Tibial nerve (tissue), 4 donors: ENCODE data around the gene MED20. TPM values are rescaled to one million over a fixed set of nuclear protein-coding genes. Genes with fewer than 3 reads are reported as not detected.
"Not testable (repeated sequence)": the region's sequence is repeated elsewhere in the genome, so short reads cannot be mapped to it uniquely, and the experiment has no call there.

Experiments
- DNase-seq, 2 donors: peaks; one replicate each; pipeline ENCODE4 v3.0.0-alpha.2; 2019; ENCODE audit warnings: low spot score in 2 of 2
- H3K27ac ChIP-seq, 4 donors: fragments of 200-600 bp; sonication (generic) in 3 of 4; one replicate each; pipeline ENCODE4 v1.5.1; 2017 to 2019; ENCODE audit warnings: mild to moderate bottlenecking in 1 of 4
- H3K27me3 ChIP-seq, 2 donors: fragments of 200-600 bp; sonication (generic) in 1 of 2; one replicate each; pipeline versions ENCODE4 v1.5.1 to v1.6.0; 2017 to 2019
- H3K36me3 ChIP-seq, 3 donors: fragments of 200-600 bp; sonication (generic); one replicate each; pipeline ENCODE4 v1.5.1; 2018 to 2019
- H3K4me1 ChIP-seq, 4 donors: fragments of 200-600 bp; sonication (generic) in 3 of 4; one replicate each; pipeline ENCODE4 v1.5.1; 2017 to 2019
- H3K4me3 ChIP-seq, 4 donors: fragments of 200-600 bp; sonication (generic) in 3 of 4; one replicate each; pipeline ENCODE4 v1.5.1; 2017 to 2019; ENCODE audit warnings: mild to moderate bottlenecking in 1 of 4, moderate library complexity in 1 of 4
- H3K9me3 ChIP-seq, 4 donors: fragments of 200-600 bp; sonication (generic) in 3 of 4; one replicate each; pipeline ENCODE4 v1.5.1; 2017 to 2019
- EP300 ChIP-seq, 2 donors: sonication (generic); formaldehyde crosslinking; IDR thresholded peaks; one replicate each; pipeline ENCODE4 v1.6.1; 2017; ENCODE audit warnings: antibody characterized with exemption in 2 of 2, mild to moderate bottlenecking in 1 of 2
- POLR2A ChIP-seq, 2 donors: fragments of 450-650 bp; IDR thresholded peaks; one replicate each; pipeline ENCODE4 v1.6.1; 2017; ENCODE audit warnings: antibody characterized with exemption in 2 of 2, mild to moderate bottlenecking in 2 of 2, moderate library complexity in 2 of 2
- WGBS, 2 donors: methylation state at CpG; one replicate each; pipeline ENCODE4 v1.1.5; 2018; 5-methylcytosine and 5-hydroxymethylcytosine counted together
- total RNA-seq, 4 donors: library from RNA; depleted of rRNA; stranded (reverse); fragments of >200 nt; gene quantifications; one replicate each; pipeline ENCODE4 v1.1.0, GENCODE V29; 2016
- TF ChIP-seq, protein P1 (sequence below), 5 experiments: fragments of 200-600 bp in 3 of 5; fragments of 450-650 bp in 2 of 5; sonication (generic) in 3 of 5; IDR thresholded peaks; one replicate each; pipeline ENCODE4 v1.5.1; 2016 to 2019; ENCODE audit warnings: antibody characterized with exemption in 5 of 5, mild to moderate bottlenecking in 3 of 5, moderate library complexity in 2 of 5

The MED20 gene
- total RNA-seq, 4 donors from 2014 or later, result 8.0 to 15.0 (median 12.2) TPM

DNA sequence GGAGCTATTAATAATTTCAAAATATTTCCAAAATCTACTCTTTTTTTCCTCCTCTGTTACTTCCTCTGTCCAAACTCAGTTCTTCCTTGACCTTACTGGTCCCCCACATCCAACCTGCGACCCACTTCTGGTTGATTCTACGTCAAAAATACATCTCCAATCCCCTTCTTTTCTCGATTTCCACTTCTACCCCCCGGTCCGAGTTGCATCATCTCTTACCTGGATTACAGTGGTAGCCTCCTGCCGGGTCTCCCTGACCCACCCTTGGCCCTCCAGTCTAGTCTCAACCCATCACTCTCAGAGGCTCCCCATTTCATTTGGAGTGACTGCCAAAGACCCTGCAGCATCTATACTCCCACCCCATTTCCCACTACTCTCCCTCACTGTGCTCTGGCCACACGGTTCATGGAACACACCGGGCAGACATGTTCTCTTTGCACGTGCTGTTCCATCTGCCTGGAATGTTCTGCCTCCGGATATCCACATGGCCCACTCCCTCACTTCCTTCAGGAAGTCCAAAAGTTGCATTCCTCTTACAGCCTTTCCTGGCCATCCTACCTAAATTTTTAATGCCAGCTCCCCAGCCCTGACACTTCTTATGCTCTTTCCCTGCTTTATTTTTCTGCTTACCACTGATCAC is 26.8 kb upstream of the MED20 start:
- H3K9me3 ChIP-seq, result no peaks in the 10 kb centered on the region
- H3K4me1 ChIP-seq, result no peaks in the 10 kb centered on the region
- DNase-seq, result no peak
- TF ChIP-seq, protein P1, sequence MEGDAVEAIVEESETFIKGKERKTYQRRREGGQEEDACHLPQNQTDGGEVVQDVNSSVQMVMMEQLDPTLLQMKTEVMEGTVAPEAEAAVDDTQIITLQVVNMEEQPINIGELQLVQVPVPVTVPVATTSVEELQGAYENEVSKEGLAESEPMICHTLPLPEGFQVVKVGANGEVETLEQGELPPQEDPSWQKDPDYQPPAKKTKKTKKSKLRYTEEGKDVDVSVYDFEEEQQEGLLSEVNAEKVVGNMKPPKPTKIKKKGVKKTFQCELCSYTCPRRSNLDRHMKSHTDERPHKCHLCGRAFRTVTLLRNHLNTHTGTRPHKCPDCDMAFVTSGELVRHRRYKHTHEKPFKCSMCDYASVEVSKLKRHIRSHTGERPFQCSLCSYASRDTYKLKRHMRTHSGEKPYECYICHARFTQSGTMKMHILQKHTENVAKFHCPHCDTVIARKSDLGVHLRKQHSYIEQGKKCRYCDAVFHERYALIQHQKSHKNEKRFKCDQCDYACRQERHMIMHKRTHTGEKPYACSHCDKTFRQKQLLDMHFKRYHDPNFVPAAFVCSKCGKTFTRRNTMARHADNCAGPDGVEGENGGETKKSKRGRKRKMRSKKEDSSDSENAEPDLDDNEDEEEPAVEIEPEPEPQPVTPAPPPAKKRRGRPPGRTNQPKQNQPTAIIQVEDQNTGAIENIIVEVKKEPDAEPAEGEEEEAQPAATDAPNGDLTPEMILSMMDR (IDR thresholded peaks at IDR 0.05), result no peak
- TF ChIP-seq POLR2A (IDR thresholded peaks at IDR 0.05) (no peak), EP300 (IDR thresholded peaks at IDR 0.05) (no peak)
- no peaks in the 10 kb centered on the region for H3K27me3 ChIP-seq
- H3K27ac ChIP-seq, result no peak overlapping the region
- no peaks in the 10 kb centered on the region for H3K36me3 ChIP-seq
- 81 to 90% methylated on average over 10 of the region's 10 CpGs for WGBS, 2 donors
- no peak overlapping the region for H3K4me3 ChIP-seq

DNA sequence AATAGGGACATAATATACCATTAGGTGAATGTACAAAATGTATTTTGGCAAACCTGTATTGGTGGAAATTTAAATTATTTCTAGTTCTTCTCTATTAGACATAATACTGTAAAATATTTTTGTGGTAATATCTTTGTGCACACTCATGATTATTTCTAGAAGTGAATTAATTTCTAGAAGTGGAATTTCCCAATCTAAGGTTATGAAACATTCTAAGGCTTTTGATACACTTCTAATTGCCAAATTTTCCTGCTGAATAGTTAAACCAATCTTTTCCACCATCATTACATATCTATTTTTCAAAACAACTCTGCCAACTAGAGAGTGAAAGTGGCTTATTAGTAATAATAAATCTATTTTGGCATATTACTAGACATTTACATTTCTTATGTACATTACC is 22.5 kb upstream of the MED20 start:
- Histone ChIP-seq H3K4me3 (no peak overlapping the region), H3K27ac (no peak overlapping the region), H3K27me3 (no peaks in the 10 kb centered on the region), H3K36me3 (no peaks in the 10 kb centered on the region), H3K4me1 (peaks cover 0 to 35% (median 27%) of the 10 kb centered on the region in 4 donors), H3K9me3 (no peaks in the 10 kb centered on the region)
- no peak for DNase-seq
- TF ChIP-seq, protein P1 (IDR thresholded peaks at IDR 0.05), result no peak
- TF ChIP-seq POLR2A (IDR thresholded peaks at IDR 0.05) (no peak), EP300 (IDR thresholded peaks at IDR 0.05) (no peak)

- peaks cover 0 to 40% (median 32%) of the 10 kb centered on the region in 4 donors for H3K4me1 ChIP-seq
- peak overlapping the region in 1 of 4 donors; percentile 46 for H3K27ac ChIP-seq
- H3K9me3 ChIP-seq, H3K36me3 ChIP-seq, H3K27me3 ChIP-seq, DNase-seq, H3K4me3 ChIP-seq: not testable (repeated sequence)
- WGBS, 2 donors, result 92 to 94% methylated on average over 14 of the region's 14 CpGs
Measured at GRCh38 chr6:41942882-41943281, 21.9 kb upstream of the MED20 start.

- no peak for DNase-seq
- WGBS, 2 donors, result 37 to 40% methylated on average over 20 of the region's 20 CpGs
- Histone ChIP-seq H3K27me3 (no peaks in the 10 kb centered on the region), H3K27ac (peak overlapping the region; percentile 46 to 90 (median 74)), H3K4me3 (peak overlapping the region; percentile 74 to 89 (median 82)), H3K36me3 (peaks cover 0 to 2% (median 0%) of the 10 kb centered on the region in 3 donors), H3K9me3 (no peaks in the 10 kb centered on the region), H3K4me1 (peaks cover 0 to 47% (median 35%) of the 10 kb centered on the region in 4 donors)
- TF ChIP-seq POLR2A (IDR thresholded peaks at IDR 0.05) (no peak), EP300 (IDR thresholded peaks at IDR 0.05) (no peak)
- TF ChIP-seq, protein P1 (IDR thresholded peaks at IDR 0.05), result no peak
Measured at GRCh38 chr6:41942067-41942851, 21.3 kb upstream of the MED20 start.

- Histone ChIP-seq H3K27ac (peak within 1 kb of the TSS; percentile 73 to 92 (median 82)), H3K4me3 (peak within 1 kb of the TSS; percentile 74 to 89 (median 82)), H3K9me3 (no peaks in the 10 kb centered on the region), H3K4me1 (peaks cover 0 to 54% (median 35%) of the 10 kb centered on the region in 4 donors), H3K36me3 (peaks cover 0 to 10% (median 0%) of the 10 kb centered on the region in 3 donors), H3K27me3 (no peaks in the 10 kb centered on the region)
- DNase-seq, result peak; percentile 81 to 83
- 0 to 1% methylated on average over 29 to 51 of the region's 87 CpGs for WGBS, 2 donors
- TF ChIP-seq, protein P1 (IDR thresholded peaks at IDR 0.05), result peak in 2 of 5 experiments; percentile 6 to 32
- TF ChIP-seq EP300 (IDR thresholded peaks at IDR 0.05), result peak in 1 of 2 donors; percentile 55
- peak; percentile 46 to 79 for TF ChIP-seq POLR2A (IDR thresholded peaks at IDR 0.05)
Measured at GRCh38 chr6:41941280-41942066, 20.5 kb upstream of the MED20 start, which contains the start of gene CCND3. Gene CCND3, minus strand, starts transcription at chr6:41941808. Its CDS starts 159 bp downstream, at chr6:41941649.
